Common myeloid progenitor, CD34-positive (primary cell): Measurements from ENCODE around the gene TMEM14B.
"Not testable (repeated sequence)": the region's sequence is repeated elsewhere in the genome, so short reads cannot be mapped to it uniquely, and the experiment has no call there.

Source experiments
- CTCF ChIA-PET: fragments of 350-600 bp; sonication (Branson Sonifier 250); formaldehyde crosslinking; loops from one replicate; lab custom pipeline; 2021; ENCODE audit warnings: antibody characterized with exemption; lab: Charles Lee
- POLR2A ChIA-PET: fragments of 350-600 bp; sonication (Branson Sonifier 250); formaldehyde crosslinking; loops from one replicate; lab custom pipeline; 2021; ENCODE audit warnings: antibody characterized with exemption; lab: Charles Lee
- DNase-seq, 3 donors: peaks; one replicate each; pipeline versions ENCODE4 v3.0.0 to v3.0.0-alpha.2; 2013
- H3K27ac ChIP-seq, 2 experiments: 1 replicate in 1 of 2; 2 replicates in 1 of 2; pipeline ENCODE4 v1.7.0; 2013; ENCODE audit warnings: inconsistent platforms in 2 of 2, low read length in 2 of 2, mild to moderate bottlenecking in 2 of 2, low read depth in 1 of 2, moderate library complexity in 1 of 2; ENCODE audit not compliant: severe bottlenecking in 2 of 2, insufficient read depth in 1 of 2, poor library complexity in 1 of 2
- H3K27me3 ChIP-seq, 5 experiments: replicated peaks in 2 of 5; 1 replicate in 3 of 5; 2 replicates in 2 of 5; pipeline versions ENCODE4 v1.6.1 to v1.7.0; 2013; ENCODE audit warnings: low read length in 4 of 5, mild to moderate bottlenecking in 2 of 5, moderate library complexity in 2 of 5, inconsistent platforms in 1 of 5; ENCODE audit not compliant: insufficient read depth in 5 of 5, control insufficient read depth in 4 of 5
- H3K36me3 ChIP-seq, 4 experiments: 1 replicate in 2 of 4; 2 replicates in 2 of 4; pipeline versions ENCODE4 v1.6.1 to v1.7.0; 2013; ENCODE audit warnings: low read length in 3 of 4, control low read depth in 1 of 4, mild to moderate bottlenecking in 1 of 4; ENCODE audit not compliant: control insufficient read depth in 4 of 4, insufficient read depth in 4 of 4
- H3K4me1 ChIP-seq, 4 experiments: 1 replicate in 3 of 4; 2 replicates in 1 of 4; pipeline versions ENCODE4 v1.6.1 to v1.7.1; 2013; ENCODE audit warnings: low read length in 3 of 4, mild to moderate bottlenecking in 3 of 4, control low read depth in 1 of 4, inconsistent platforms in 1 of 4, moderate library complexity in 1 of 4; ENCODE audit not compliant: control insufficient read depth in 4 of 4, insufficient read depth in 4 of 4; ENCODE audit errors: control extremely low read depth in 1 of 4
- H3K4me3 ChIP-seq, 7 experiments: 1 replicate in 4 of 7; 2 replicates in 3 of 7; pipeline versions ENCODE4 v1.5.1 to v1.7.0; 2013; ENCODE audit warnings: mild to moderate bottlenecking in 7 of 7, low read length in 6 of 7, moderate library complexity in 6 of 7, inconsistent platforms in 2 of 7, low read depth in 2 of 7, control low read depth in 1 of 7; ENCODE audit not compliant: insufficient read depth in 4 of 7, control insufficient read depth in 1 of 7; ENCODE audit errors: extremely low read depth in 1 of 7
- H3K9me3 ChIP-seq, 5 experiments: 1 replicate in 4 of 5; 2 replicates in 1 of 5; pipeline versions ENCODE4 v1.6.1 to v1.7.1; 2013; ENCODE audit warnings: low read length in 4 of 5, mild to moderate bottlenecking in 2 of 5, inconsistent platforms in 1 of 5, low read depth in 1 of 5, moderate library complexity in 1 of 5; ENCODE audit not compliant: control insufficient read depth in 4 of 5, insufficient read depth in 2 of 5; ENCODE audit errors: control extremely low read depth in 1 of 5
- WGBS: methylation state at CpG from one replicate; pipeline ENCODE4 v1.1.5; 2013; ENCODE audit not compliant: insufficient coverage; 5-methylcytosine and 5-hydroxymethylcytosine counted together

Gene TMEM14B

GRCh38 chr6:10743515-10743914, 4.1 kb upstream of the TMEM14B start:
- no peaks in the 10 kb centered on the region for H3K27me3 ChIP-seq
- ChIA-PET CTCF (interaction anchor here (0.6 to 2.8 kb wide), 2 partner anchors 13 to 15 kb away, joined by 3 to 15 read pairs; no protein-coding TSS in a partner anchor), POLR2A (no interaction called here)
- DNase-seq, result no peak
- H3K36me3 ChIP-seq, result peaks cover 0 to 4% (median under 1%) of the 10 kb centered on the region in 4 experiments
- no peak overlapping the region for H3K4me3 ChIP-seq
- H3K9me3 ChIP-seq, result no peaks in the 10 kb centered on the region
- WGBS, result 100% methylated on average over 2 of the region's 6 CpGs
- peaks cover 4 to 18% (median 10%) of the 10 kb centered on the region in 4 experiments for H3K4me1 ChIP-seq
- no peak overlapping the region for H3K27ac ChIP-seq

DNA sequence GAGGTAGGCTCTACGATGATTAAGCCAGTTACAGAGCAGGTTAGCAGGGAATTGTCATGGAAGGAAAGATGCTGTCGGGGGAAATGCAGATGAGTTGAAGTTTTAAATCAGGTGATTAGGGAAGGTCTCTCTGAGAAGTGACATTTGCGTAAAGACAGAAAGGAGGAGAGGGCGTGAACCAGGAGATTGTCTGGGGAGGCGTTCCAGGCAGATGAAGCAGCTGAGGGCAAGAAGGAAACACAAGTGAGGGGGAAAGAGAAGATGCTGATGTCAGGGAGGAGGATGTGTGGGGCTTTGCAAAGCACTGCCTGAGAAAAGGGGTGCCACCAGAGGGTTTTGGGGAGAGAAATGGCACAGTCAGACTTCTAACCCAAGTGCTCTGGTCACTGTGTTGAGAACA, 2.5 kb upstream of the TMEM14B start:
- CTCF ChIA-PET, result interaction anchor here (1.5 kb wide), 1 partner anchor 12 kb away, joined by 3 read pairs; no protein-coding TSS in a partner anchor
- H3K27ac ChIP-seq, result no peak overlapping the region
- no peaks in the 10 kb centered on the region for H3K9me3 ChIP-seq
- H3K4me3 ChIP-seq, result no peak overlapping the region
- POLR2A ChIA-PET, result no interaction called here
- WGBS, result 98% methylated on average over 4 of the region's 5 CpGs
- peaks cover 11 to 31% (median 16%) of the 10 kb centered on the region in 4 experiments for H3K4me1 ChIP-seq
- no peak for DNase-seq
- peaks cover 0 to 10% (median 0%) of the 10 kb centered on the region in 4 experiments for H3K36me3 ChIP-seq
- no peaks in the 10 kb centered on the region for H3K27me3 ChIP-seq

DNA sequence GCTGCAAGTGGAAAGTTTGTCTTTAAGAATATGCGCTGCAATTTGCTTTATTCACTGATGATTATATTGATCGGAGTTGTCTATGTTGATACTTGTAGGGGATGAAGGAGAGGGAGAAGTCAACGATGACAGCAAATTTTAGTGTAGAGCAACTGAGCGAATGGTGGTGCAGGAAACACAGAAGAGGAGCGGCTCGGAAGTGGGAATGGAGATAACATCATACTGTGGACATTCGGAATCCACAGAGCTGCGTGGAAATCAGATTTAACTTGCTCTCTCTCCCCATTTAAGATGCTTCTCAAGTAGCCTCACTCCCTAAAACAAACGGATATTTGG, 722 bp upstream of the TMEM14B start:
- CTCF ChIA-PET, result interaction anchor here (1.2 to 4.4 kb wide), 5 partner anchors 9 to 26 kb away, joined by 3 to 20 read pairs (median 5); partner anchors contain the start of gene TMEM14C
- H3K4me3 ChIP-seq, result peak overlapping the region; percentile 64 to 91 (median 83)
- H3K4me1 ChIP-seq, result peaks cover 11 to 31% (median 16%) of the 10 kb centered on the region in 4 experiments
- WGBS, result 31% methylated on average over 7 of the region's 9 CpGs
- DNase-seq, result peak in 1 of 3 donors; percentile 4
- H3K36me3 ChIP-seq, result peaks cover 5 to 23% (median 11%) of the 10 kb centered on the region in 4 experiments
- POLR2A ChIA-PET, result interaction anchor here (0.6 kb wide), 1 partner anchor 52 kb away, joined by 4 read pairs; the partner anchor contains the start of gene PAK1IP1
- peak overlapping the region; percentile 52 to 94 for H3K27ac ChIP-seq
- H3K9me3 ChIP-seq, result no peaks in the 10 kb centered on the region
- H3K27me3 ChIP-seq, result no peaks in the 10 kb centered on the region

DNA sequence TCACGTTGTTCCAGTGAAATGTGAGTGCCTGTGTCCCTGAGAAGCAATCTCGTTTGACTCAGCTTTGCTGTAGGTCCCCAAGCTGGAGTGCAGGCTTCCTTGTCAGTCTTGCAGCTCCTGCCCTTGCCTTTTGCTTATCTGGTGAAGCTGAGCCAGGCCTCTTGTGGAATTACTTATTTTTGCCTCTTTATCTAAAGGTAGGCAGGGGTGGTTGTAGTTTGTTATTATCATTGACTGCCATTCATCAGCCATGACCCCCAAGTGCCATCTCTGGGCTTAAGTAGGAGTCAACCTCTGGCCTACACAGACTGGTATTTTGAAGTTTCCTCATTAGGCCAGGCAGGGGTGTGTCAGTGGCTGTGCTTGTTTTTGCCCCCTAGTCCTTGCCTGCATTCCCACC, 2.1 kb downstream of the TMEM14B start:
- peak overlapping the region in 1 of 2 experiments; percentile 50 for H3K27ac ChIP-seq
- ChIA-PET CTCF (interaction anchor here (4.4 kb wide), 1 partner anchor 10 kb away, joined by 20 read pairs; no protein-coding TSS in a partner anchor), POLR2A (no interaction called here)
- WGBS, result 77% methylated on average over 2 of the region's 2 CpGs
- no peaks in the 10 kb centered on the region for H3K27me3 ChIP-seq
- peaks cover 9 to 46% (median 25%) of the 10 kb centered on the region in 4 experiments for H3K36me3 ChIP-seq
- H3K9me3 ChIP-seq, result no peaks in the 10 kb centered on the region
- H3K4me1 ChIP-seq, result peaks cover 11 to 31% (median 16%) of the 10 kb centered on the region in 4 experiments
- H3K4me3 ChIP-seq, result no peak overlapping the region
- DNase-seq, result peak; percentile 8 to 67 (median 36)

GRCh38 chr6:10750568-10750967, 3.0 kb downstream of the TMEM14B start:
- DNase-seq, H3K27me3 ChIP-seq, H3K9me3 ChIP-seq, POLR2A ChIA-PET, H3K4me3 ChIP-seq, H3K27ac ChIP-seq: not testable (repeated sequence)
- CTCF ChIA-PET, result interaction anchor here (1.0 kb wide), 1 partner anchor 184 kb away, joined by 3 read pairs; no protein-coding TSS in a partner anchor
- WGBS, result 100% methylated on average over 1 of the region's 6 CpGs
- H3K4me1 ChIP-seq, result peaks cover 11 to 31% (median 16%) of the 10 kb centered on the region in 4 experiments
- peaks cover 12 to 54% (median 29%) of the 10 kb centered on the region in 4 experiments for H3K36me3 ChIP-seq

DNA sequence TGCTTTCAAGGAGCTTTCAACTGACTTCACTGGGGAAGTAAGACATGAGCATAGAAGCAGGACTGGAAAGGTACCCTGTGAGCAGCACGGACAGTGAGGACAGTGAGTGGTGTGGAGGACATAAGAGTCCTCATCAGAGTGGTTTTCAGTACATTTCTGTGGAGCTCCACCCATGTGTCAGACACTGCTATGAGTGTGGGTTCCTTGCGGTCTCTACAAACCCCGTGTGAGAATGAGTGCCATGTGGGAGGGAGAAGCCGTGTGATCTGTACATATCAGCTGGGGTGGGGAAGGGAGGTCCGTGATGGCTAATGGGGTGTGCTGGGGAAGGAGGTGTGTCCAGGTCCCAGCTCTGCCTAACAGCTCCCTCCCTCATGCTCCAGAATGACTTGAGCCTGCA, 4.2 kb downstream of the TMEM14B start:
- POLR2A ChIA-PET, result not testable (repeated sequence)

GRCh38 chr6:10756085-10756484, 8.5 kb downstream of the TMEM14B start:
- peaks cover 12 to 66% (median 34%) of the 10 kb centered on the region in 4 experiments for H3K36me3 ChIP-seq
- no peaks in the 10 kb centered on the region for H3K9me3 ChIP-seq
- WGBS, result 100% methylated on average over 1 of the region's 1 CpG
- no peak overlapping the region for H3K4me3 ChIP-seq
- H3K4me1 ChIP-seq, result no peaks in the 10 kb centered on the region
- no peak for DNase-seq
- POLR2A ChIA-PET, result no interaction called here
- no peak overlapping the region for H3K27ac ChIP-seq
- CTCF ChIA-PET, result interaction anchor here (0.6 to 2.2 kb wide), 5 partner anchors 8 to 303 kb away, joined by 3 to 6 read pairs (median 4); no protein-coding TSS in a partner anchor
- H3K27me3 ChIP-seq, result no peaks in the 10 kb centered on the region

More for the DNA sequence above, 4.2 kb downstream of the TMEM14B start:
- Histone ChIP-seq H3K4me1 (peaks cover 11 to 26% (median 15%) of the 10 kb centered on the region in 4 experiments), H3K36me3 (peaks cover 12 to 61% (median 31%) of the 10 kb centered on the region in 4 experiments)
- H3K4me3 ChIP-seq, H3K27ac ChIP-seq, CTCF ChIA-PET, H3K9me3 ChIP-seq, H3K27me3 ChIP-seq, DNase-seq: not testable (repeated sequence)
- WGBS, result 100% methylated on average over 1 of the region's 5 CpGs
